Stimulated activated CD8-positive, alpha-beta memory T cell treated with anti-CD3 and anti-CD28 coated beads, Interleukin-15, amount 100 ng/mL, for 1 hour (primary cell): ENCODE measurements around the gene CCDC116.
A peak's percentile ranks its signal among the peaks of the same experiment; 100 is the strongest.
"Not testable (repeated sequence)": the region's sequence is repeated elsewhere in the genome, so short reads cannot be mapped to it uniquely, and the experiment has no call there.

Source experiments
- DNase-seq: peaks from one replicate; pipeline ENCODE4 v3.0.0-alpha.2; 2020; ENCODE audit warnings: low read depth

Gene CCDC116

DNA sequence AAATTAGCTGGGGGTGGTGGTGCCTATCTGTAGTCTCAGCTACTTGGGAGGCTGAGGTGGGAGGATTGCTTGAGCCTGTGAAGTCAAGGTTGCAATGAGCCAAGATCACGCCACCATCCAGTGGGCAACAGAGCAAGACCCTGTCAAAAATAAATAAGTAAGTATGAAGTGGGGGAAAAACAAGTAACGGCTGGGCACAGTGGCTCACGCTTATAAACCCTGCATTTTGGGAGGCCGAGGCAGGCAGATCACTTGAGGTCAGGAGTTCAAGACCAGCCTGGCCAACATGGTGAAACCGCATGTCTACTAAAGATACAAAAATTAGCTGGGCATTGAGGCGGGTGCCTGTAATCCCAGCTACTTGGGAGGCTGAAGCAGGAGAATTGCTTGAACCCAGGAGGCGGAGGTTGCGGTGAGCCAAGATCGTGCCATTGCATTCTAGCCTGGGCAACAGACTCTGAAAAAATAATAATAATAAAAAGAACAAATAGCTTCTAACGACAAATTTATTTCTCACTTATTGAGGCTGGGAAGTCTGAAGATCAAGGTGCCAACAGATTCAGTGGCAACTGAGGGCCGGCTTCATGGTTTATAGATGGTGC lies 22.9 kb upstream of the CCDC116 start:
- not testable (repeated sequence) for DNase-seq

DNA sequence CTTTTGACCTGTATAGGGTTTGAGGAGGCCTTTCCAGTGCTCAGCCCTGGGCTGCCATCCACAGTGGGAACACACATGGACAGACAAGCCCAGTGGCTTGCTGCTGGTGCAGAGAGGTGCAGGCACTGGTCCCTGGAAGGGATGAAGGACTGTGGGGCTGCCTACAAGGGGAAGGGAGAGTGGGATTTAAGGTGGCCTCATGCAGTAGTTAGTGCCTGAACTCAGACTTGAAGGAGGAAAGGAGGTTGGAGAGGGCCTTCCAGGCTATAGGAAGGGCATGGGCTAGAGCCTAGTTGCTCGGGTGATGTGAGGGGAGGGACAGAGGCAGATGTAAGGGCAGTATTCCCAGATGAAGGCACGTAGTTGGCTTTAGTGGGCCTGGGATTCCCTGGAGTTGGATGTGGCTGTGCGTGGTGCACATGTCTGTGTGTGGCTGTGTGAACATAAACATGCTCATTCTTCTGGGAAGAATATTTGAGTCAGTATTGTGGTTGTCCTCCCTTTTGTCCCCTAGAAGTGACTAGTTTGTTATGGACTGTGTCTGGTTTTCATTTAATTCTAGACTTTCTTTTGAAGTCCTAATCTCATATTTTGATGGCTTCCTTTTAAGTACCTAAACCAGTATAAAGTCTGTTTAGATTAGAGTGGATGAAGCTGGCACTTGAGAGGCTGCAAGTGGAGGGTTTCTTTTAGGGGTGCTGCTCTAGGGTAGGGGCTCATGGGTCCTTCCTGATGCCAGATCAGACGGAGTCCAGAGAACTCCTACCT lies 21.2 kb upstream of the CCDC116 start:
- DNase-seq = no peak

DNA sequence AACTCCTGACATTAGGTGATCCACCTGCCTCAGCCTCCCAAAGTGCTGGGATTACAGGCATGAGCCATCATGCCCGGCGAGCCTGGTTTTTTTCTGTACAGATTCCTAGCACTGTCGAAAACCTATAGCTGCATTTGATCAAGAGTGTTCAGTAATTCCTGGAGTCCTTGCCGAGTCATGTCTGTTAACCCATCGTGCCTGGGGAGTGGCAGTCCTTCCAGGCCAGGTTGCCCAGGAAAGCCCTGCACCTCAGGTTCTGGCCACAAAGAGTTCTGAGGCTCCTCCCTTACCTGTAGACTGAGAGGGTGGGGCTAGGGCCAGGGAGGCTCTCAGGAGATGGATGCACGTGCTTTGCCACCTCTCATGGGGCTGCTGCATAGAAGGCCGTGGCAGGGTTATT lies 19.7 kb upstream of the CCDC116 start:
- no peak for DNase-seq

- no peak for DNase-seq
Measured at GRCh38 chr22:21613553-21614233, 18.9 kb upstream of the CCDC116 start.

DNA sequence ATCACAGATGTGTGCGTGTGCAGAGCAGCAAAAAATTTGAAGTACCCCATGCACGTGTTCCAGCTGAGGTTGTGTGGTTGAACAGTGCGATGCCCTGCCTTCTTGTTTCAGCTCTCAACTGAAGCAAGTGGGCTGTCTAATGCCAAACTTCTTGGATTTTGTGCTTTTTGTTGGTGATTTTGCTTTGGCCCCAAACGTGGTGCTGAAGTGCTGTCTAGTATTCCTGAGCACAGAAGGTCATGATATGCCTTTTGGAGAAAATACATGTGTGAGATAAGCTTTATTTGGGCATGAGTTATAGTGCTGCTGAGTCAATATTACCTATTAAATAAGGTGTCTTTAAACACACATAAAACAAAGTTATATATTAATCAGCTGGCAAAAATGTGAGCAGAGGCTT lies 16.8 kb upstream of the CCDC116 start:
- DNase-seq = no peak

- not testable (repeated sequence) for DNase-seq
Measured at GRCh38 chr22:21617337-21617736, 15.2 kb upstream of the CCDC116 start.

GRCh38 chr22:21621025-21621424 lies 11.5 kb upstream of the CCDC116 start:
- DNase-seq = no peak

DNA sequence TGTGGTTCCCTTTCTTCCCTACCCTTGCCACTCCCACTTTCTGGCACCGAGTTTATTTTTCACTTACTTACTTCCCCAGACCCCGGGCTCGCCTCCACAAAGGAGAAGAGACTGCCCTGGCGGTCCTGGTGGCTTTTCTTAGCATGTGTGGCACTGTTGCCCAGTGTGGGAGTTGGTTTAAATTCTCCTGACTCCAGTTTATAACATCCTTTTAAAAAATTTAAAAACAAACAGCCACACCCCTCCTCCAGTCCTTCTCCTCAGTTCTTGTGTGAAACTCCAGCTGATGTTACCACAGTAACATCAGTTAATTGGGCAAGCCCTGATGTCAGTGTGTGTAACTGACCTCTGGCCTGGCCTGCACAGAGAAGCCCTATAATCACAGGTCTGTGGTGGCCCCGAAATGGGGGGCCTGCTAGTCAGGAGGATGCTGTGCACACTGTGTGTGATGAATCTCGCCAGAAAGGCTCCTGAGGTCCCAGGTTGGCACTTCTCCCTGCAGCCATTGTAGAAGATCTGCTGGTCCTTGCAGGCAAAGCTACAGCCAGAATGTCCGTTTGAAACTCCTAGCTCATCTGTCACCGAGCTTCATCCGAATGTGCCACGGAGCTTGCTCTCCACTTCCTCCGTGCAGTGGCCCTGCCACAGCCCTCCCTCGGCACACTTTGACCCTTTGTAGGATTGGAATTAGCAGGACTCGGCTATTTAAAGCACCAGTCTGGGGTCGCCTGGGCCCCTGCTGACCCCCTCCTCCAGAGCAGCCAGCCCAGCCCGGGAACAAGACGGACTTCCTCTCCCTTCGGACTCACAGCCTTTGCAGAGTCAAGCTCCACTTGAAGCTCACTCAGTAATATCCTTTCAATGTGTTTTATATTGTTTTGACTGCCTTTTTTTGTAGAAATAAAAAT lies 10.3 kb upstream of the CCDC116 start:
- DNase-seq = no peak

DNA sequence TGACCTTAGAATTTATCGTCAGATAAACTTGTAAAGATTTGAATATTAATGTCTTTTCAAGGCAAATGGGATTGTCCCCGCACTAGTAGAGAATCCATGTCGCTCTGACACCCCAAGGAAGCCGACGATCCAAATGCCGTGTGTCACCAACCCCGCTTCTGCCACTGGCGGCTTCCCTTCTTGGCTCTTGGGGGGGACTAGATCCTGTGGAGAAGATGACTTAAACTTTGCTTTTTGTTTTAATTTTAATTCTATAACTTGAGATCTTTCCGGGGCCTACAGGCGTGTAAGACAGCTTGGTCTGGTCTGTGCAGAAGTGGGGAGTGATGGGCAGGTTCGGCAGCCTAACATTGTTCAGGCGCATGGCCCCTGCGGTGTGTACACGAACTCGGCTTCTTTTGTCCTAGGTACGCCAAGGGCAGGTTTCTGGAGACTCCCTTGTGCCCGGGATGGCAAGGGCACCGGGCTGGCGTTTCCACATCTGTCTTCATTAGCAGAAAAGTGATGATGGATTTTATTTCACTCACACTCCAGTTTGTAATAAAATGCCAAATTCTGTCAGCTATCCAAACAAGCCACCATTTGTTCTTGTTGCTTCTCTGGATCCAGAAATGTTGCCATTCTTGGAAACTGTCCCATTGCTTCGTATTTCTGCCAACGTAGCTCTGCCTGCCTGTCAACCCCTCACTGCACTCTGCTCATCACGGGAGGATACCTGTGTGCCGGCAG lies 9.5 kb upstream of the CCDC116 start:
- no peak for DNase-seq

DNA sequence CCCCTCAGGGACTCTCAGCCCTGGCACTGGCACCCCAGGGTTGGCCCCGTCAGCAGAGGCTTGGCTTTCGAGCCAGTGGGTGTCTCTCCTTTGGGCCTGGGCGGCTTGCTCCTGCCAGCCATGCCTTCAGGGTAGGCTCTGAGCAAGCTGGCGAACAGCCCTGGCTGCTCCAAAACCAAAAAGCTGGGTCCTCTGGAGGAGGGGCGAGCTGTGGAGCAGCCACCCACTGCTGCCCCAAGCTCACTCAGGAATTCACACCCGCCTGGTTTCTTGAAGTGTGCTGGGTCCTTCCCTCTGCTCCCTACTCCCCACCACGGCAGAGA lies 9.0 kb upstream of the CCDC116 start:
- no peak for DNase-seq

DNA sequence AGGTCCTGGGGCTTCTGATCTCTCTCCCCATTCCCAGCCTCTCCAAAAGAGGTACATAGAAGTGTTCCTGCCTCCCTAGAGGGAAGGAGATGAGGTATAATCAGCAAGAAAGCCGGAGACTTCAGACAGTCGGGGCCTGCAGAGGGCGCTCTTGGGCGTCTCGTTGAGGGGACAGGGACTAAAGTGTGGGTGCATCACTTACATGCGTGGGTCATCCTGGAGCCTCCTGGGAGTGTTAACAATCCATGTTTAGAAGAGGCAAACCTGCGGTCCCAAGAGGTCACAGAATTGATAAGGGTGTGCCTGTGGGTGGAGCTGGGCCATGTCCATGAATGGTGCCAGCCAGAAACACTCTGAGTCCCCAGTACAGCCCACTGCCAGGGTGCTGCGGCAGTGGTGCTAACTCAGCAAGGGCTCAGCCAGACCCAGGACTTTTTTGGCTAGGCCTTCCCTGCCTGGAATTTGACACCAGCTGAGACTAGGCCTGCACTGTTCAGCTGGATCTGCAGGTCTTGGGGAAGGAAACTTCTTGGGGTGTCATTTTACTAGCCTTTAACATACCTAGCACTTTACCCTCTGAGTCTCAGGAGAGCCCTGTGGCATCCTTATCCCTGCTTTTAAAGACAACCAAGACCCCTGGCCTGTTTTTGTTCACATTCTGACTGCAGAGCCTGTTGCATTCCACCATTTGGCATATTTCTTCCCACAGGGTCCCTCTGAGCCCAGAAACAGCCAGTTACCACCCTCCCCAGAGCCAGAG lies 8.3 kb upstream of the CCDC116 start:
- DNase-seq = peak; percentile 15

- no peak for DNase-seq
Measured at GRCh38 chr22:21624880-21625791, 7.4 kb upstream of the CCDC116 start.

DNA sequence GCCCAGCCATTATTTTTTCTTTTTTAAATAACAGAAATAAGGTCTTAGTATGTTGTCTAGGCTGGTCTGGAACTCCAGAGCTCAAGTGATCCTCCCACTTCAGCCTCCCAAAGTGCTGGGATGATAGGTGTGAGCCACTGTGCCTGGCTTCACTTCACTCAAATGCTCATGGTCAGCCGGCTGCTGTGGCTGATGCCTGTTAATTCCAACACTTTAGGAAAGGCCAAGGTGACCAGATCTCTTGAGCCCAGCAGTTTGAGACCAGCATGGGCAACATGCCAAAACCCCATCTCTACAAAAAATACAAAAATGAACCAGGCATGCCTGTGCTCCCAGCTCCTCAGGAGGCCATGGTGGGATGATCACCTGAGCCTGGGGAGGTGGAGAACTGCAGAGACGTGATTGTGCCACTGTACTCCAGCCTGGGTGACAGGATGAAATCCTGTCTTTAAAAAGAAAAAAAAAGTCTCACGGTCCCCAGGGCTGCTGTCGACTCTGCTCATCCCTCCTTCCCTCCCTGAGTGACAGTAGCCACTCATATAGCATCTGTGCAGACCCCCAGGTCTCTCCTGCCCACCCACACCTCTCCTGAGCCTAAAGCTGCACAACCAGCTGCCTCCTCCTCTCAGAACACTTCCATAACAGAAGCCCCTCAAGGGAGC lies 6.4 kb upstream of the CCDC116 start:
- DNase-seq = no peak

- DNase-seq = no peak
Measured at GRCh38 chr22:21626735-21627469, 5.7 kb upstream of the CCDC116 start.

DNA sequence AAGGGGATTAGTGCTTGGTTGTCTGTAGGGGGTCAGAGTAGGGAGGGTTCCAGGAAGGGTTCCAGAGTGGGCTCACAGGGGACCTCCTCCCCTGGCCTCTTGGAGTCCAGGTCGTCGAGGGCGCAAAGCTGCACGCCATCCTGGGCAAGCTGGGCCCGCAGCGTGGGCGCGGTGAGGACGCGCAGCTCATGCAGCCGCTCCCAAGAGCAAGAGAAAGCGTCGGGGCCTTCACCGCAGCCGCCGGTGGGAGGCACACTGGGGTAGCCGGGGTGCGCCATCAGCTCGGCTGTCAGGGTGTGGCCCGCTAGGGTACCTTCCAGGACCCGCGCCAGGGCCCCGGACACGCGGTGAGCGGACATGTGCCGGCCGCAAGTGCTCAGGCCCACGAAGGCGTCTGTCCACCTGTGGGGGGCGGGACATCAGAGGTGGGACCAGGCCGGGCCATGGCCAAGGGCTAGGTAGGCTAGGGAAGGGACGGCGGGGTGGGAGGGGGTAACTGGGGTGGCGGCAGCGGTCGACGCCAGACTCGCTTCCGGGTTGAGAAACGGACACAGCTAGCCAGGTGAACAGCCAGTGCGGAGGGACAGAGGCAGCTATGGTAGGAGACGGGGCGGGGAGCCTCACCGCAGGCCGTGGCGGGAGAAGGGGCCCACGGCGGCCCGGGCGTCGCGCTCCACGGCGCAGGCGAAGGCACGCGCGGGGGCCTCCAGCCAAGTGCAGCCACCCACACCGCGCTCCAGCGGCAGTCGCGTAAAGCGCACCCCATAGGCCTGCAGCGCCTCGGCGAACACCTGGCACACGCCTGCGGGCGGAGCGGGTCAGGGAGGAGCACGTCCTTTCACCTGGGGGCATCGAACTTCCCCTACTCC lies 3.9 kb upstream of the CCDC116 start:
- no peak for DNase-seq

DNA sequence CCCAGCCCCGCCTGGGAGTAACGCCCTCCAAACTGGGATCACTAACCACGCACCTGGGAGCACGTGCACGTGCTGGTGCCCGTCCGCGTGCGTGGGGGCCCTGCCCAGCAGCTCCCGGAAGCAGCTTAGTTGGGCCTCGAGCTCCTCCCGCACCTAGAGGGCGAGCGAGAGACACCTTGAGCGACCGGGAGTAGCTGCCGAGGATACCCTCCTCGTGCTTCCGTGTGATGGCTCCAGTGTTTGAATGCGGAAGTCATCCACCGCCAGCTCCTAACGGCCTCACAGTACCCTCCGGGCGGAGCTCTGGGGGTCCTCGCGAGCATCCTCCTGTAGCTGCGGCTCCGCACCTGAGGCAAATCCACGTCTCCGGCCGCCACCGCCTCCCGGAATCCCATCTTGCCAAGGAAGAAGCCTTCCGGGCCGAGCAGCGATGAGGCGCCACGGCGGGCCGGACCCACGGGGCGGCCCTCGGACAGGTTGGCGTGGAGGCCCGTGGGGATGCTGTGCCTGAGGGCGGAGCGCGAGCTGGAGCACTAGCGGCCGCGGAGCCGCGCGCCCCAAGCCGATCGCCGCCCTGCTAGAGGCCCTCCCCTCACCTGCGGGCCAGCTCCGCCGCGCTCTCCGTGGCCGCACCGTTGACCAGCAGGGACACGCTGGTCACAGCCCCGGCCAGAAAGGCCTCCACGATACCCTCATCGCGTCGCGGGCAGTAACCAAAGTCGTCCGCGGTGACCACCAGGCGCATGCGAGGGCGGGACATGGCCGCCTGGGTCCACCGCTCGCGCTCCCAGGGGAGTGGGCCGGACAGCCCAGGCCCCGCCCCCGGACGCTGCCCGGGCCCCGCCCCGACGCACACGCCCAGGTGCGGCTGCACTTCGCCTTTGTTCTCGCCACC lies 3.1 kb upstream of the CCDC116 start, which contains the start of gene YDJC:
Gene YDJC (minus strand): TSS at position 768 of the 895 bp plus-strand sequence. CDS start 8 bp downstream, at position 760.
- peak; percentile 92 for DNase-seq
